ENCODE results near the gene SLC24A4.

SLC24A4 gene

DNA sequence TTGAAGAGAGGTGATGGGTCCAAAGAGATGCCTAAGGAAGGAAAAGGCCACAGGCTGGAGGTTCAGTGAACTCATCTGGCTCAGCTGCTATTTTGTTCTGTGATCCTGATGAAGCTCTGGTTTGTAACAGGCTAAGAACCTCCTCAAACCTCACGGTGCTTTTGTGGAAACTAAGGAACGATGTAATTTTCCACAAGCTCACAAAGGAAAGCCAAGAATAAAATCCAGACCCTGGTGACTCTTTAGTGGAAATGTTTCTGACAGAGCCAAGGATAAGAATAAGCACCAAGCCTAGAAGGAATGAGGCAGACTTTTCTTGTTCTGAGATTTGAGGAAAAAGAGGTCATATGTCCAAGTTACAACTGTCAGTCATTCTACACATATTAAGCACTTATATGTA is 93.6 kb downstream of the SLC24A4 start:
- no CpG with 5 or more reads among the region's 2 CpGs for WGBS, 2 experiments (ENCODE audit: insufficient coverage in 2 of 2)
- no peaks in the 10 kb centered on the region for H3K4me1 ChIP-seq (ENCODE audit: control insufficient read depth, insufficient read depth, low read length, poor library complexity, severe bottlenecking)
- no peak overlapping the region for H3K4me3 ChIP-seq (ENCODE audit: extremely low read depth, insufficient read depth, low read length, poor library complexity, severe bottlenecking)
- H3K27ac ChIP-seq (ENCODE audit: low read depth, low read length, severe bottlenecking) = no peak overlapping the region
- no peaks in the 10 kb centered on the region for H3K36me3 ChIP-seq (ENCODE audit: control insufficient read depth, insufficient read depth, low read length)
- H3K9me3 ChIP-seq (ENCODE audit: control insufficient read depth, low read length) = no peaks in the 10 kb centered on the region

DNA sequence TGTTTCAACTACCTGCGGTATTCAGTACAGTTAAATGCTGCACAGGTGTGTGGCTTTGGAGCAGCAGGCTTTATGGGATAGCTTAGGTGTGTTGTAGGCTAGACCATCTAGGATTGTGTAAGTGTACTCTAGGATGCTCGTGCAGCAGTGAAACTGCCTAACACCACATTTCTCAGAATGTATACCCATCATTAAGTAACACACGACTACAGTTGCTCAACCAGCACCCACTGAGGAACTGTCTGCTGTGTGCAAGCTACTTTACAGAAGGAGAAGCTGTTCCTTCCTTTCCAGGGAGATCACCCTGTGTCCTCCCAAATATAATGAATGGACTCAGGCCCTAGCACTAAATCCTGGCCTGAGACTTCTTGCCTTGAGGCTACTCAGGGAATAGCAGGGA is 94.8 kb downstream of the SLC24A4 start:
- H3K4me1 ChIP-seq (ENCODE audit: control insufficient read depth, insufficient read depth, low read length, poor library complexity, severe bottlenecking) = no peaks in the 10 kb centered on the region
- no peaks in the 10 kb centered on the region for H3K36me3 ChIP-seq (ENCODE audit: control insufficient read depth, insufficient read depth, low read length)
- H3K27ac ChIP-seq (ENCODE audit: low read depth, low read length, severe bottlenecking) = no peak overlapping the region
- 75 to 83% methylated on average over 1 to 2 of the region's 3 CpGs for WGBS, 2 experiments (ENCODE audit: insufficient coverage in 2 of 2)
- H3K4me3 ChIP-seq (ENCODE audit: extremely low read depth, insufficient read depth, low read length, poor library complexity, severe bottlenecking) = no peak overlapping the region
- H3K9me3 ChIP-seq (ENCODE audit: control insufficient read depth, low read length) = no peaks in the 10 kb centered on the region

DNA sequence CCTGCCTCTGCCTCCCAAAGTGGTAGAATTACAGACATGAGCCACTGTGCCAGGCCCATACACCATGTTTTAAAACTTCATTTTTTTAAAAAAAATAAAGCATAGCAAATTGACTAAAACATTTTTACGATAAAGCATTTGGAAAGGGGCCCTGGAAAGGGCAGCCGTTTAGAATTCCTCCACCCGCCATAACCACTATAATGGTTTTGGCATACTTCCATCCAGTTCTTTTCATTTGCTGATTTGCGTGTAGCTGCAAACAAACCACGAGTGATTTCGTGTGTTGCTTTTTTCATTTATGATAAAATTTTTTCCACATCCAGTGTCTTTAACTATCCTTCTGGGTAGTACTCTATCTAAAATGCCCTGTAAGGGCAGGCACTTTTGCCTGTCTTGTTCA is 98.8 kb downstream of the SLC24A4 start:
- Histone ChIP-seq H3K9me3 (ENCODE audit: control insufficient read depth, low read length) (peaks cover 14% of the 10 kb centered on the region), H3K4me3 (ENCODE audit: extremely low read depth, insufficient read depth, low read length, poor library complexity, severe bottlenecking) (no peak overlapping the region), H3K4me1 (ENCODE audit: control insufficient read depth, insufficient read depth, low read length, poor library complexity, severe bottlenecking) (peaks cover 5% of the 10 kb centered on the region), H3K36me3 (ENCODE audit: control insufficient read depth, insufficient read depth, low read length) (no peaks in the 10 kb centered on the region), H3K27ac (ENCODE audit: low read depth, low read length, severe bottlenecking) (no peak overlapping the region)
- 95 to 97% methylated on average over 3 of the region's 6 CpGs for WGBS, 2 experiments (ENCODE audit: insufficient coverage in 2 of 2)

DNA sequence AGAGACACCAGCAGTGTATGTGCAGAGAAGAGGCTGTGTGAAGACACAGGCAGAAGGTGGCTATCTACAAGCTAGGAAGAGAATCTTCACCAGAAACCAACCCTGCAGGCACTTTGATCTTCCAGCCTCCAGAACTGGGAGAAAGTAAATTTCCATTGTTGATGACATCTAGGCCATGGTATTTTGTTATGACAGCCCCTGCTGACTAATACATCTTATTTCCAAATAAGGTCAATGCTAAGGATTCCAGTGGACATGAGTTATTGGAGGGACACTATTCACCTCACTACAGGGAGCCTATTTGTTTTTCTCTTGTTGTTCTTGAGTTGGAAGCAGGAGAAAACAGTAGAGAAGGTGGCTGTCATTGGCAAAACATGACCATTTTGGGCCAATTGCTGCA is 102.1 kb downstream of the SLC24A4 start:
- Histone ChIP-seq H3K4me1 (ENCODE audit: control insufficient read depth, insufficient read depth, low read length, poor library complexity, severe bottlenecking) (peaks cover 5% of the 10 kb centered on the region), H3K36me3 (ENCODE audit: control insufficient read depth, insufficient read depth, low read length) (no peaks in the 10 kb centered on the region), H3K27ac (ENCODE audit: low read depth, low read length, severe bottlenecking) (no peak overlapping the region), H3K4me3 (ENCODE audit: extremely low read depth, insufficient read depth, low read length, poor library complexity, severe bottlenecking) (no peak overlapping the region), H3K9me3 (ENCODE audit: control insufficient read depth, low read length) (peaks cover 14% of the 10 kb centered on the region)

DNA sequence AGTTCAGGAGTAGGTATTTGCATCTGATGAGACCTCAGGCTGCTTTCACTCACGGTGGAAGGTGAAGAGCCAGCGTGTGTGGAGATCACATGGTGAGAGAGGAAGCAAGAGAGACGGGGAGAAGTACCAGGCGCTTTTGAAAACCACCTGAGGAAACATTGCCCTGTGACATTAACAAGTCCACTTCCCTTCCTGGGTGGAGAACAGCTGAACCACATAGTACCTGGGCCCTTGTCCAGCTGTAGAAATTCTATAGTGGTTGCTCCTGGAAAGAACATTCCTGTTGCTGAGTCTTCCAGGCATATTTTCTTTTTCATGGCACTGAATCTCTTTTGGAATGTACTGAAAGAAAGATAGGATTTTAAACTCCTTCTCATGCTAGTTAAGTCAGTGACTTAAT is 103.3 kb downstream of the SLC24A4 start:
- no peak overlapping the region for H3K27ac ChIP-seq (ENCODE audit: low read depth, low read length, severe bottlenecking)
- no peaks in the 10 kb centered on the region for H3K36me3 ChIP-seq (ENCODE audit: control insufficient read depth, insufficient read depth, low read length)
- WGBS, 2 experiments (ENCODE audit: insufficient coverage in 2 of 2) = 74 to 86% methylated on average over 2 of the region's 4 CpGs
- H3K9me3 ChIP-seq (ENCODE audit: control insufficient read depth, low read length) = peaks cover 14% of the 10 kb centered on the region
- no peak overlapping the region for H3K4me3 ChIP-seq (ENCODE audit: extremely low read depth, insufficient read depth, low read length, poor library complexity, severe bottlenecking)
- peaks cover 5% of the 10 kb centered on the region for H3K4me1 ChIP-seq (ENCODE audit: control insufficient read depth, insufficient read depth, low read length, poor library complexity, severe bottlenecking)

DNA sequence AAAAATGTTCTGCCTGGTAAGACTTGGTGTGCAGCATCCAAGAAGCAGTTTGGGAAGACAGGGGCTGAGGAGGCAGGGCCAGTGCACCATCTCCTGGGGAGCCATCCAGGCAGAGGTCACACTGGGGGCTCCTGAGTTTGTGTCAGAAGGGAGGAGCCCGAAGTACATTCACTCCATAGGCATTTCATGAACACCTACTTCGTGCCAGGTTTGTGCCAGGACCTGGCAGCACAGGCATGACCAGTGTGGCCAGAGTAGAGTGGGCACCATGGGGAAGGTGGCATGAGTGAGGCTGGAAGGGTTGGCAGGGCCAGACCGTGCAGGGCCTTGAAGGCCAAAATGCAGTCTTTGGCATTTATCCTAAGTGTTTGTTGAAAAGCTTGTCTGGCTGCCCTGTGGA is 104.1 kb downstream of the SLC24A4 start:
- H3K27ac ChIP-seq (ENCODE audit: low read depth, low read length, severe bottlenecking) = no peak overlapping the region
- peaks cover 5% of the 10 kb centered on the region for H3K4me1 ChIP-seq (ENCODE audit: control insufficient read depth, insufficient read depth, low read length, poor library complexity, severe bottlenecking)
- H3K4me3 ChIP-seq (ENCODE audit: extremely low read depth, insufficient read depth, low read length, poor library complexity, severe bottlenecking) = no peak overlapping the region
- peaks cover 14% of the 10 kb centered on the region for H3K9me3 ChIP-seq (ENCODE audit: control insufficient read depth, low read length)
- H3K36me3 ChIP-seq (ENCODE audit: control insufficient read depth, insufficient read depth, low read length) = no peaks in the 10 kb centered on the region
- WGBS, 2 experiments (ENCODE audit: insufficient coverage in 2 of 2) = 89 to 95% methylated on average over 2 to 3 of the region's 3 CpGs

DNA sequence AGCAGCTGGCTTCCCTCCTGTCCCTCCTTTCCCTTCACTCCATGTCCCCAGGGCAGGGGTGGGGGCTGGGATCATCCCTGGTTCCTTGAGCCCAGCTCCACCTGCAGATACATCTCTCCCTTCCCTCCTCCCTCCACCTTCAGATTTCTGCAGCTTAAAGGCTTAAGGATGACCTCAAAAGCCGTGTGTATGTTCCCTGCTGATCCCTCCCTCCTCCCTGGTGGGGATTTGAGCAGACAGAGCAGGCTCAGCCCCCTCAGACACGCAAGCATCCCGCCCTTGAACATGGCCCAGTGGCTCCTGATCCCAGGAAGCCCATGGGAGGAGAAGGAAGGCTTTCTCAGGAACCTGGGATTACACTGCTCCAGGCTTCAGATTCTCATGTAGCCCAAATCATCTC is 107.7 kb downstream of the SLC24A4 start:
- Histone ChIP-seq H3K9me3 (ENCODE audit: control insufficient read depth, low read length) (peaks cover 5% of the 10 kb centered on the region), H3K27ac (ENCODE audit: low read depth, low read length, severe bottlenecking) (no peak overlapping the region), H3K36me3 (ENCODE audit: control insufficient read depth, insufficient read depth, low read length) (no peaks in the 10 kb centered on the region), H3K4me3 (ENCODE audit: extremely low read depth, insufficient read depth, low read length, poor library complexity, severe bottlenecking) (no peak overlapping the region), H3K4me1 (ENCODE audit: control insufficient read depth, insufficient read depth, low read length, poor library complexity, severe bottlenecking) (peaks cover 4% of the 10 kb centered on the region)
- 72 to 83% methylated on average over 2 of the region's 3 CpGs for WGBS, 2 experiments (ENCODE audit: insufficient coverage in 2 of 2)

DNA sequence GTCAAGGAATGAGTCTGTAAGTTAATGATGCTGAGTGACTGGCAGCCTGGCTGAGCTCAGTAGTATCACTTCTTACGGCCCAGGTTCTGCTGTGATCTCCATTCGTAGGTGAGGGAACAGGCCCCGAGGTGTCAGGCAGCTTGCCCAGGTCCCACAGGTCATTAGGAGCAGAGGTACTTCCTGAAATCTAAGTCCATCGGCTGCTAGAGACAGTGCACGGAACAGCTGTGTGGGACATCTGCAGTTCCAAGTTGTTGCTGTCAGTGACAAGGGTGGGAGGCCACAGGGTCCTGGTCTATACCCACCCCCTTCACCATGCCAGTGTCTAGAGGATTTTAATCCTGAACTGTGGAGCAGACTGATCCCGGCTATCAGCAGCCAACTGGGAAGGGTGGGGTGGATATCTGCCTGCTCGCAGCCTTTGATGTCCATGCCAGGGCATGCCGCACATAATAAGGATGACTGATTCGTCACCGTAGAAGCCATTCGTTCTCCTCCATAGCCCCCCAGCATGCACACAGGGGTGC is 108.3 kb downstream of the SLC24A4 start:
- H3K4me3 ChIP-seq (ENCODE audit: extremely low read depth, insufficient read depth, low read length, poor library complexity, severe bottlenecking) = no peak overlapping the region
- peaks cover 5% of the 10 kb centered on the region for H3K9me3 ChIP-seq (ENCODE audit: control insufficient read depth, low read length)
- H3K27ac ChIP-seq (ENCODE audit: low read depth, low read length, severe bottlenecking) = no peak overlapping the region
- H3K36me3 ChIP-seq (ENCODE audit: control insufficient read depth, insufficient read depth, low read length) = no peaks in the 10 kb centered on the region
- 87 to 94% methylated on average over 5 to 9 of the region's 11 CpGs for WGBS, 2 experiments (ENCODE audit: insufficient coverage in 2 of 2)
- H3K4me1 ChIP-seq (ENCODE audit: control insufficient read depth, insufficient read depth, low read length, poor library complexity, severe bottlenecking) = no peaks in the 10 kb centered on the region

DNA sequence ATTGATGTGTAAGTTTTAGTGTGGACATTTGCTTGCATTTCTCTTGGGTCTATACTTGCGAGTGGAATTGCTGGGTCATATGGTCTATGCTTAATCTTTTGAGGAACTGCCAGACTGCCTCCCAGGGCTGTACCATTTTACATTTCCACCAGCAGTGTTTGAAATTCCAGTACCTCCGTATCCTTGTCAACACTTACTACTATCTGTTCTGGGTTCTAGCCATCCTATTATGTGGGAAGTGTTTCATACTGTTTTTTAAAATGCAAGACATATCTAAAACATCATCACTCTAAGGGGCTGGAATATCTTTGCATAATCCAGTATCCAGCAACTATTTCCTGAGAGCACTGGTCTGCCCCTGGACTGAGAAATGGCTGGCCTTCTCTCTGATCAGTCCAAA is 110.4 kb downstream of the SLC24A4 start:
- H3K4me1 ChIP-seq (ENCODE audit: control insufficient read depth, insufficient read depth, low read length, poor library complexity, severe bottlenecking) = no peaks in the 10 kb centered on the region
- no peak overlapping the region for H3K4me3 ChIP-seq (ENCODE audit: extremely low read depth, insufficient read depth, low read length, poor library complexity, severe bottlenecking)
- WGBS, 2 experiments (ENCODE audit: insufficient coverage in 2 of 2) = 100% methylated on average over 1 of the region's 2 CpGs
- H3K9me3 ChIP-seq (ENCODE audit: control insufficient read depth, low read length) = peaks cover 5% of the 10 kb centered on the region
- H3K36me3 ChIP-seq (ENCODE audit: control insufficient read depth, insufficient read depth, low read length) = no peaks in the 10 kb centered on the region
- H3K27ac ChIP-seq (ENCODE audit: low read depth, low read length, severe bottlenecking) = no peak overlapping the region

DNA sequence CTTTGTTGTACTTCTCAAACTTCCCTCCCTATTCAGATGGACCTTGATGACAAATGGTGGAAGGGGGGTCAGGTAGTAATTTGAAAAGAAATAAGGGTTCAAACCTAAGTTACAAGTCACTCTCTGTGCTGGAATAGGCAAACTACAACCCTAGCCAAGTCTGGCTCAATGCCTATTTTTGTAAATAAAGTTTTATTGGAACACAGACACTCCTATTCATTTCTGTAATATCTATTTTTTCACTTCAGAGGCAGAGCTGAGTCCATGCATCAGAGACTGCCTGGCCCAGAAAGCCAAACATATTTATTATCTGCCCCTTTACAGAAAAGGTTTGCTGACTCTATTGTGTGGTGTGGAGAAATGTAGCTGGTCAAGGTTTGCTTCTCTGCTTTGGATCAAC is 112.2 kb downstream of the SLC24A4 start:
- Histone ChIP-seq H3K9me3 (ENCODE audit: control insufficient read depth, low read length) (peaks cover 5% of the 10 kb centered on the region), H3K4me3 (ENCODE audit: extremely low read depth, insufficient read depth, low read length, poor library complexity, severe bottlenecking) (no peak overlapping the region), H3K36me3 (ENCODE audit: control insufficient read depth, insufficient read depth, low read length) (no peaks in the 10 kb centered on the region), H3K27ac (ENCODE audit: low read depth, low read length, severe bottlenecking) (no peak overlapping the region), H3K4me1 (ENCODE audit: control insufficient read depth, insufficient read depth, low read length, poor library complexity, severe bottlenecking) (no peaks in the 10 kb centered on the region)

DNA sequence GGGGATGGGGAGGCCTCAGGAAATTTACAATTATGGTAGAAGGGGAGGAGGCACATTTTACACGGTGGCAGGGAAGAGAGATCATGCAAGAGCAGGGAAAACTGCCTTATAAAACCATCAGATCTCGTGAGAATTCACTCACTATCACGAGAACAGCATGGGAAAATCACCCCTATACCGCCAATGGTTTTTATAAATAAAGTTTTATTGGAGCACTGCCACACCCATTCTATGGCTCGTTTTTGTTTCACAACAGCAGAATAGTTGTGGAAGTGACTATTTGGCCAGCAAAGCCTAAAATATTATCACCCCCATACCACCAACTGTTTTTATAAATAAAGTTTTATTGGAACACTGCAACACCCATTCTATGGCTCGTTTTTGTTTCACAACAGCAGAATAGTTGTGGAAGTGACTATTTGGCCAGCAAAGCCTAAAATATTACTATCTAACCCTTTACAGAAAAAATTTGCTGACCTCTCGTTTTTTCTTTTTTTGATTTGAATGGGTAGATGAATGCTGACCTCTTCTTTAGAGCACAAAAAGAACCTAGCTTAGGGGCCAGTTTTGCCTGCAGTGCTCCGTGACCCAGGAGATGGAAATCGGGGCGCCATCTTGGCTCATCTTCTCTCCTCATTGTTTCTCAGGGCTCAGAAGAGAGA is 113.3 kb downstream of the SLC24A4 start:
- 60 to 100% methylated on average over 2 of the region's 10 CpGs for WGBS, 2 experiments (ENCODE audit: insufficient coverage in 2 of 2)
- no peaks in the 10 kb centered on the region for H3K4me1 ChIP-seq (ENCODE audit: control insufficient read depth, insufficient read depth, low read length, poor library complexity, severe bottlenecking)
- H3K27ac ChIP-seq (ENCODE audit: low read depth, low read length, severe bottlenecking) = no peak overlapping the region
- no peak overlapping the region for H3K4me3 ChIP-seq (ENCODE audit: extremely low read depth, insufficient read depth, low read length, poor library complexity, severe bottlenecking)
- no peaks in the 10 kb centered on the region for H3K36me3 ChIP-seq (ENCODE audit: control insufficient read depth, insufficient read depth, low read length)
- H3K9me3 ChIP-seq (ENCODE audit: control insufficient read depth, low read length) = peaks cover 5% of the 10 kb centered on the region

Measured in mesodermal cell (in vitro differentiated cells).